ENCODE data around the gene BPGM.

- TF ChIP-seq XRCC5 (IDR thresholded peaks at IDR 0.05; ENCODE audit: low read depth, low read length), result no peak
- TF ChIP-seq NBN (IDR thresholded peaks at IDR 0.05; ENCODE audit: low read depth), result no peak
- no peak for TF ChIP-seq POLR2AphosphoS5 (IDR thresholded peaks at IDR 0.05; ENCODE audit: control insufficient read depth, insufficient read depth, low read depth, low read length)
- TF ChIP-seq USF1 (CRISPR knock-in tag; IDR thresholded peaks at IDR 0.05), result no peak
- TF ChIP-seq CTCF (IDR thresholded peaks at IDR 0.05 in 2 of 3, conservative IDR thresholded peaks at IDR 0.05 in 1 of 3; ENCODE audit: insufficient read depth in 2 of 3, low read depth in 1 of 3, low read length in 3 of 3), result no peak
- TF ChIP-seq FOXJ3 (CRISPR knock-in tag; IDR thresholded peaks at IDR 0.05), result no peak
- no peak for TF ChIP-seq E2F1 (CRISPR knock-in tag; IDR thresholded peaks at IDR 0.05)
- TF ChIP-seq RNF2 (IDR thresholded peaks at IDR 0.05), result no peak
- TF ChIP-seq ZNF24 (IDR thresholded peaks at IDR 0.05), result no peak
- TF ChIP-seq ZNF695 (CRISPR knock-in tag; IDR thresholded peaks at IDR 0.05), result no peak
- TF ChIP-seq ZZZ3 (IDR thresholded peaks at IDR 0.05), result no peak
These were observed 3.5 kb upstream of the BPGM start for GRCh38 chr7:134643131-134643530.

All from K562 (cell line).